GM18508 (cell line): Measurements from ENCODE around the gene PCDH9.

ENCODE experiments used
- ATAC-seq: cut with Tn5 transposase; IDR thresholded peaks from one replicate; pipeline ENCODE4 v1.9.1; 2021; ENCODE audit warnings: moderate number of reproducible peaks; ENCODE audit not compliant: insufficient read depth, unreplicated experiment

The PCDH9 gene

DNA sequence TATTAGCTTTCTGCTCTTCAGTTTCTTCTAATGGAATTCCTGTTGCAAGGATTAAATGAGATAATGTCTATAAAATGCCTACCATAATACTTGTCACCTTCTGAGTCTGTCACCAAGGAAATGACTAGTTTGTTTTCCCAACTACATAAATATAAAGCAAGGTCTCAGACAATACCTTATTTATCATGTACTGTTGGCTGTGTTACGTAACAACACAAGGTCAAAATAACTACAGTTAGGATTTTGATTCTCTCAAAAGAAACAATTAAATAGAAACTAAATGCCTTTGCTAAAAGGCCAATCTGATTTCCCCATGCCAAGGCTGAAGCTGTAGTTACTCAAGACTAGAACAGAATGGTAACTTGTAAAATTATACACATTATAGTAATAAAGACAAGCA, 134.5 kb downstream of the PCDH9 start:
- ATAC-seq, result no peak

DNA sequence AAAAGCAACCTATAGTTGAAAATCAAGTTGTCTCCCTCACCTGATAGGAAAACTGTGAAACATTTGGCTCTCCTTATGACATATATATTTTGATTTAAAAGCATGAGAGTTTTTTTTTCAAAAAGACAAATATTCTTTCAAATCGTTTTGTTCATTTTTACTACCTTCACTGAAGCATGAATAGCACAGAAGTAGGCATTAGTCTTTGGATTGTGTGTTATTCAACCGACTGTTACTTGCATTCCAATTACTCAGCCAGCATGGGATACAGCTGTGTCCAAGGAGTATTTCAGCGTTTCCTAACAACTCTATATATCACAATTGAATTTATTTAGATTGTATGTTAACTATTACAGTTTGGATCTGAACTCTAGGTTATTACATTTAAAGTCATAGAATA, 135.2 kb downstream of the PCDH9 start:
- no peak for ATAC-seq

DNA sequence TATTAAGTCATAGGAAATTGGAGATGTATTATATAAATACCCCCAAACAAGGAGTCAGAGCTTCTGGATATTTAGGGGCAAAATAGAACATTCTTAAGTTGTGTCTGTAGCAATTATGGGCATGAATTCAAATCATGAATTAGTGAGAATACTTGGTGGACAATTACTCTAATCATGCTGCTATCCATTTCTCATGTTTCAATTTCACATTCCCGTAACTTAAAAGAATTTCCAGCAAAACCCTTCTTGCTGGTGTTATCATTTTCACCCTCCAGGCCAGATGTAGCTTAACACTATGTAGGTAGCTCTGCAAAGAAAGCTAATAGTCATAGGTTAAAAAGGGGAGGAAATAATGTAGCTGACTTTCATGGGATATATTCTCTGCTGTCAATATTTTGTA, 136.1 kb downstream of the PCDH9 start:
- ATAC-seq, result no peak

DNA sequence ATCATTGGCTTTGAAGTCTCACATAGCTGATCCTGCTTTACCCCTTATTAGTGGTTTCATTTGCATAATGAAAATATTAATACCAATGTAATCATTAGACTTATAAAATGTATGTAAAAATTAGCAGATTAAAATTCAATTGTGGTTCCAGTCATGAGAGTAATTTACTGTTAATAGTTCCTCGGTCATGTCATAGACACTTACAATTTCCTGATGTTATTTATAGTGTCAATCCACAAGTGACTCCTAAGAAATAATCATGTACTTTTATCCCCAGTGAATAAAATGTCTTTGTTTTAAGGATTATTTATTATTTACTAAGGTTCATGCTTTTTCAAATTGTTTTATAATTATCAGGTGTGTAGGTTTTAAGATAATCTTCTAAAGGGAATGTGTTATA, 138.5 kb downstream of the PCDH9 start:
- ATAC-seq, result no peak

DNA sequence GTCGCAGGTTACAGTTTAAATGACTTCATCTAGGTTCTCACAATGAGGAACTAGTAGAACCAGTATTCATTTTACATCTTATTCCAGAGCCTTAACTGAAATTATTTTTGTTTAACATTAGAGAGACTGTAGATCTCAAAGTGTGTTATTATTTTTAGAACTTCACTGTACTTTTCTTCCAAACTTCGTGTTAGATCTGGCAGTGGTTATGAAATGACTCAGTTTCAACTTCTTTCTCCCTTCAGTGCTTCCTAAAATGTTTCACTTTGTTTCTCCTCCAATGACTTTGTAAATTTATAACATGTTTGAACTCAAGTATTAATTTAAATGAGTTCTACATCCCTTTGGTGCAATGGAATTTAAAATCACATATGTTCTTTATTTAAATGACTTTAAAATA, 139.3 kb downstream of the PCDH9 start:
- ATAC-seq, result no peak

DNA sequence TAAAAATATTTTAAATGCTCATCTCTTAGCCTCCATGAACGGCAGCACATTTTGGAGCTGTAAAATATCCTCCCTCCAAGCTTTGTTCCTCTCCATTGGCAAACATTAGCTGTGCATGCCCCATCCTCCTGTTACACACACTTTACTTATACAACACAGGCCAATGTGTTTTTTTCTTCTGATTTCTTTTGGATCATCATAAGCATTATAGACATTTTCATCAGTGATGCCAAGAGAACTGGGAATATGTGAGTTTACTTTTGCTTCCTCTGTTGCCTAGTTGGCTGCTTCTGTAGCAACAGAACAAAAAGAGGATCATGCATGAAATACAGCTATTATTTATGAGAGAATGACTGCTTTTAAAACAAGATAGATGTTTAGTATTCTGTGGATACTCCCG, 142.6 kb downstream of the PCDH9 start:
- no peak for ATAC-seq

DNA sequence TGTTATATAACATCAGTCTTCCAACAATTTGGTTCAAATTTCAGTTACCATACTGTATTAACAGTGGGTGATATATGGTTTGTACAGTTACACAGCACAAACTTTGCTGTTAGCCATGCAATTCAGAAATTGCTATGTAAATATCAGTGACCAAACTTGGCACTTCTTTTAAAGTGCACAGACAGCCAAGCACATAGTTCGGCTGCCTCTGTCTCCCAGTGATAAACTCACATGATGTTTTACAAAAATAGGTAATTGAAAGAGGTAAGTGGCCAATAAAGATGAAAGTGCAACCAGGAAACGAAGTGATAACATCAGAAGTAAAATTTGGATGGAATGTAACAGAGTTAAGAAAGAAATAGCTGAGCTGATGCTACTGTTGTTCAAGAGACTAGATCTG, 143.9 kb downstream of the PCDH9 start:
- no peak for ATAC-seq

DNA sequence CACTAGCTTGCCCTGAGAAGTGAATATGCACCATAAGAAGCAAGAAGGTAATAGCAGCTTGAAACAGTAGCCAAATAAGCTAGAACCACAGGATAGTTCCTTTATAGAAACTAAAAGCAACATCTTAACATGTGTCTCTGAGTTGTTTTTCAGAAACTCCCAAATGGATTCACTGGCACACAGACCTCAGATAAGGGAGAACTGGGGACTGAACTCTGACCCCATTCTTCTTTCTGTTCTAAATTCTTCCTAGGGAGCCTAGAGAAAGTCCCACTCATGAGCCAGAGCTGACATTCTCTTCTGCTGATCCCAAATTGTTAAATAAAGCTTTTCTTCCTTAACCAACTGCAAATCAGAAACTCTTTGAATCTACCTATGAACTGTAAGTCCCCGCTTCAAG, 146.1 kb downstream of the PCDH9 start:
- ATAC-seq, result no peak

DNA sequence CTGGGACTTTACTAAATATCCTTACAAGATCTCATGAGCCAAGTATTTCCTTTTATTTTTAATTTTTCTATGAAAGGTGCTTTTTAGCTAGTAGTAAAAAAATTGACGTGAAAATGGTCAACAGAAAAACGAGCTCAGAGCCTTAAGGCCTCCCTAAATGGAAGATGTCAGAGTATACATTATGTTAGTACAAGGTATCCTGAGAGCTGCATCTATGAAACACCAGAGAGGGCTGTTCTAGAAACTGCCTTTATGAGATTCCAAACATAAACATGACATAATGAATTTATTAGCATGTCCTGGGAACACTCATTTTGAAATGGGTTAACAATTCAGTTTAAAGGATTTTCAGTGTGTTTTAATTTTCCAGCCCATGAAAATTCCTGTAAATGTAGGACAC, 146.6 kb downstream of the PCDH9 start:
- no peak for ATAC-seq

DNA sequence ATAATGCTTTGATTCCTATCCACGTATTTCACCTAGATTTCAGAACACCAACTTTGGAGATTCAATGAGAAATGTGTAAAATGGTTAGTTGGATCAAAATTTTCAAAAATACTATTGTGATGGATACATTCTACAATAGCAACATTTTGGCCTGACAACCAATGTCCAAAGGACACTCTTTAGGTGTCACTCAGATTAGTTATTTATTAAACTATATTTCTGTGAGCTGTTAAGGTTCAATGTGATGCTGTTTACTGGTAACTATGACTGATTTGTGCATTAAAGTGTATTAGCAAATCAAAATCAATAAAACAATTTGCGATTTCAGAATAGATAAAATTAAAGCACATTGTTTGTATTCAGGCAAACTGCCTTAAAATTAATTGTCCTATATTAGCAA, 149.8 kb downstream of the PCDH9 start:
- no peak for ATAC-seq

DNA sequence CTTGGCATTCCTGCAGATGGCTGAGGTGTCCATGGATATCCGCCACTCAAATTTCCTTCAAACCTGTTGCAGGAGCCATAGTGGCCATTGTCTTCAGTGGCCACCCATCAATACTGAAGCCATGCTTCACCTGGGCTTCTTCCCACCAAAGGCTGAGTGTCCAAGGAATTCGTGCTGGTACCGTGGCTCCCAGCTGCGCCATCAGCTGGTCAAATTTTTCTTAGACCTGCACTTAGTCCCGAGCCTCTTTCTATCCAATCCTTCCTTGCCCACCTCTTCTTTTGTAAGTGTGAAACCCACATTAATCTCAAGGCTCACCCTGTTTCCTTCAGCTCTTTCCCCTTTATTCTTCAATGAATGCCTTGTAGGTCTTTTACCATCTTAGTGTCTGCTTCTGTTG, 152.1 kb downstream of the PCDH9 start:
- ATAC-seq, result no peak

DNA sequence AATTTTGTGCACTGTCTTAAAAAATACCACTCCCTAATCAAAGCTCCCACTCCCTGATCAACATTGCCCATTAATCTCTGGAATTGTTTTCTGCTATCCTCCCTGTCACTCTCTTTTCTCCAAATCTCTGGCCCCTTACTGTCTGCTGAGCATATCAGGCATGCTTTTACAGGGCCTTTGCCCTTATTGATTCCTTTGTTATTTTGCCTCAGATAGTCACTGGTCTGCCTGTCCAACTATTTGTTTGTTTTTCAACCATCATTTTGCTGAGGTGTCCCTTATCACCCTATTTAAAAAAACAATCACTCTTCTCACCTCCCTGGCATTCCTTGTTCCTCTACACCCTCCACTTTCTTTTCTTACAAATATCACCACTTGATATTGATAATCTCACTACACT, 153.0 kb downstream of the PCDH9 start:
- no peak for ATAC-seq

DNA sequence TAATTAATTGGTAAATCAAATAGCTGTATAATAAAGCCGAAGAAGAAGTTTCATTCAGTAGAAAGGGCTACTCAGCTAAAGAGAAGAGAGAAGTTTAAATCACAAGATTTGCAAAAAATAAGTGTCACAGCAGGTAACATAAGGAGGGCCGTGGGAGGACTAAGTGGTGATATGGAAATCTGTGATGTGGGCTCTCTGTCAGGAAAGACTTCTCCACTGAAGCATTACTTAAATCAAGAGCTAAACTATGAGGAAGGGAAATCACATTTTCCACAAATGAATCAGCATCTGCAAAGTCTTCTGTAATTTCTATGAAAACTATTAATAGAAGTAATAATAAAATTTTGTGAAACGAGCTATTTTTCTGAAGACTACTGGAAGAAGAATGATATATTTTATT, 153.8 kb downstream of the PCDH9 start:
- no peak for ATAC-seq

DNA sequence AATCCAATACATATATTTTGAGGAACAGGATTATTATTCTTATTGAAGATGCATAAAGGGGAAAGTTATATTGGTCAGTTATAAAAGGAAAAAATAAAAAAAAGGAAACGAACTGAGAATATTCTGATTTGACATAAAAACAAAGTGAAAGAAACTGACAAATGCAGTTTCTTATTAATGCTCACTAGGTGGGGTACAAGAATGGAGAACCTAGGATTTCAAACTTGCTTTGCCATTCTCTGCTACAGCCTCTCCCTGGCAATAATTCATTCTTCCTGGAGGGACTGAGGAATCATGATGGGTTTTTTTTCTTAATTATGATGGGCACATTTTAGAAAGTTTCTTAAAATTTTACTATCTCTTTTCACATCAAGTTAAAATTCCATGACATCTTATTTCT, 154.9 kb downstream of the PCDH9 start:
- no peak for ATAC-seq

DNA sequence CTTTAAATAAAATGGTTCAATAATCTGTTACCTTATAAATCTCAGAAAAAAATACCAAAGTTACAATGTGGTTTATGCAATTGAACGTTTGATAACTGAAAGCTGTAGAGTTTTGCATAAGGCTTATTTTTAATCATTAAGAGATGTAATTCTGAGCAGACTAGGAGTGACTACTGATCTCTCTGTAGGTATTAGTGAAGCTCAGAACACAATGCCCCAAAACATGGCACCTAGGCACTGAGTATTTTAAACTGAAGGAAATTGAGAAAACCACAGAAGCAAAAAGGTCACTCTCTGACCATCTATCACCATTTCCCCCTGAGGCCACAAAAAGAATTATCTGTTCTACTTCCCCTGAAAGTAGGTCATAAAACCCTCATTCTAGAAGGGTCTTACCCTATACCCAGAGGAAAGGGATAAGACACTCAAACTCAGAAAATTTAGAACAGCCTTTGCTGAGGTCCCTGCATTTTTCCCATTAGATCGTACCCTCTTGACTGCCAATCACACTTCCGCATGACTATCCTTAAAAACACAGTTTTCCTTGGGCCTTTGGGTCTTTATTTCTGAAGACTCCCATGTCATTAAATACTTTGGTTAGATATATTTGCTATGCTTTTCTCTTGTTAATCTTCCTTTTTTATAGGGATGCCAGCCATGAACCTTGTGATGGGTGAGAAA, 158.1 kb downstream of the PCDH9 start:
- no peak for ATAC-seq

DNA sequence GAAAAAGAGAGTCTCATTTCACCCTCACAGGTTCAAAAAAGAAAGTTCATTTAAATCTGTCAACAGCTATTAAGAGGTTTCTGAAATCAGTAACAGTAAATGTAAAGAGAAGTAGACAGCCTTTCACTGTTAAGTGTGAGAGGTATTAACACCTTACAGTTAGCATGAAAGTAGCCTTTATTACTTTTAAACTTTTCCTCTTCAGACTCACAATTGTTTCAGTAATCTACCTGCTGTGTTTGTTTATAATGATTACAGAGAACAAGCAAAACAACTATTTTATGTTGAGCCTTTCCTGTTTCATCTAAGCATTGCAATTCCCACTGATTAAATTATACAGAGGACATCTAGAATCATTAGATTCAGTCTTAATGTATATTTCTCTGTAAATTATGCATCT, 159.8 kb downstream of the PCDH9 start:
- no peak for ATAC-seq

DNA sequence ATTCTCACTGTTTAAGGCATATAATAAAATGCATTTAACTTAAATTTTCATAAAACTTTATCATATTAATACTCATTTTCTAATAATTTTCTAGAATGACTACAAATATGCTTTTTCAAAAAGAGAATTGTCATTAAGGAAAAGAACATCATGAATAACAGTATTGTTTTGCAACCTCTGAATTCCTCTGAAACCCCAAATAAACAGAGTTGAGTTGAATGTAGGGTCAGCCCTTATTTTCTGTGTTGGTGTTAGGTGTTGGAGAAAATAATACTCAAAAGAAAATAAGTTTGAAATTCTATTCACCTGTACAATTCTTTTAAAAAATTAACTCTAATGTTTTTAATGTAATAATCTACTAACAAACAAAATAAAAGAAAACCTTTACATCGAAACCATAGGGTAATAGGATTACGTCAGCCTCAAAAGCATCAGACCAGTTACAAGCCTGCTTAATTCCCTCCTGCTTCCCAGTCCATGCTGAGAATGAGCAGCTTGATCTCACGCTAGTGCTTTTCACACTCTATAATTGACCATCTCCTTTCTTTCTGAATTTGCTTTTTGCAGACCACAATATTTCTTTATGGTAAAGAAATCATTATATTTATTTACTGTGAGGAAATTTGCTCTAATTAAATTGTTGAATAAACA, 160.9 kb downstream of the PCDH9 start:
- no peak for ATAC-seq

DNA sequence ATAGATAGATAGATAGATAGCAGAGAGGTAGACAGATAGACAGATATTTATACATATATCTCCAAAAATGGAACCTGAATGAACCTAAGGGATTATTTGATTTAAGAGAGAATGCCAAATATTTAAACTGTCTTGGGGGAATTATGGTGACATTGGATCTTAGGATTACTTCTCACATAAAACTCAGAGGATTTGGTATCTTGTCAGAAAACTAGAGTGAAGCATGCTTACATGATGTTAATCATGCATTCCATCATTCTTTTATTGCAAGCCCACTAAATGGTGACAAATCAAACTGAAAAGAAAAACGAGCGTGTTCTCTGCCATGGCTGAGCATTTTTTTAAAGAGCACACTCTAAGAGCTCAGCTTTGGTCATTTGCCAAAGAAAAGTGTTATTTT, 165.2 kb downstream of the PCDH9 start:
- no peak for ATAC-seq

DNA sequence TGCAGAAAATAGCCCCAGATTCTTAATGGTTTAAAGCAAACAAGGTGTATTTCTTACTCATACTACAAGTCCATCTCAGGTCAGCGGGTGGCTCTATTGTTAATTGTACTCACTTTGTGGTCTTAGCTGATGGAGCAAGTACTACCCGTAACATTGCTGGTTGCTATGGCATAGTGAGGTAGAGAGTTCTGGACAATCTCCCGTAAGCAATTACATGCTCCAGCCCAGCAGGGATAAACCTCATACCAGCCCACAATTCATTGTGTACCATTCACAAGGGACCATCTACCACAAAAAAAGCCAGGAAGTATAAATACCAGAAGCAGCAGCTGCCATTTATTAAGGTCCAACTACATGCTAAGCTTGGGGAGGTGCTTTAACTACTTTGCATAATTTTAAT, 167.1 kb downstream of the PCDH9 start:
- no peak for ATAC-seq

DNA sequence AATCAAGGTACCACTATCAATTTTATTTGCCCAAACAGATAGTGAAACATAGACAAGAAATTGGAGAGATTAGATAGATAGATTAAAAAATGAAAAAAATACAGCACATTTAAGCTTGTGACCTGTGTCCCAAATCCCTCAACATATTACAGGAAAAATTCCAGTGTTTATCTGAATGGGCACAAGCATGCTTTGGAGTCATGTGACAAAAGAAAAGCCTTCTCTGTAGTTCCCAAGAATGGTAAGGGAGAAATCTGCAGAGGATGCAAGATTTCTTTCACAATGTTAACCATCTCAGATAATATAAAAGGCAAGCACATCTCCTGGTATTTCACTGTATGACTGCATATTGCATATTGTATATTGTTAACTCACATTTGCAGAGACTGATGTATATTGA, 168.0 kb downstream of the PCDH9 start:
- no peak for ATAC-seq

DNA sequence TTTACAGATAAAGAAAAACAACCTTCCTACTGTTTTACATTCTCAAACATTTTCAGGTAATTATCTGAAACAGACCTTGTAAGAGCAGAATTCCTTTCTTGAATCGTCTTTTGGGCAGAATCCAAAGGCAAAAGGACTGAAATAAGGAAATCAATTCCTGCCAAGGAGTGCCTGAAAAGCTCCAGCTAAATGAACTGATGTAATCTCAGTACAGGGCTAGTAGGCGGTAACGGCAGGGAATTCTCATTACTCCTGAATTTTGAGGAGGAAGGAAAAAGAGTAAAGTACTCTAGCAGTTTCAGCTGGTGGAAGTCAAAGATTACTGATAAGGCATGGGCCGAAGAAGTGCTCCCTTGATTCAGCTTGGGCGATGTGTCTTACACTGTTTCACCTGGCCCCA, 168.4 kb downstream of the PCDH9 start:
- ATAC-seq, result no peak
